Parathyroid adenoma (tissue), 2 donors: ENCODE measurements around the gene PSMA7.

Source experiments
- H2AFZ ChIP-seq: fragments of 300-600 bp; sonication (generic); one replicate; pipeline ENCODE4 v1.7.0; 2017; ENCODE audit warnings: antibody characterized with exemption, mild to moderate bottlenecking
- H3K27ac ChIP-seq: fragments of 300-600 bp; sonication (generic); one replicate; pipeline ENCODE4 v1.7.0; 2017
- H3K27me3 ChIP-seq: fragments of 300-600 bp; sonication (generic); one replicate; pipeline ENCODE4 v1.7.0; 2017; ENCODE audit warnings: low read length; ENCODE audit not compliant: control insufficient read depth, insufficient read depth
- H3K36me3 ChIP-seq: fragments of 300-600 bp; sonication (generic); one replicate; pipeline ENCODE4 v1.7.0; 2017; ENCODE audit warnings: low read length; ENCODE audit not compliant: control insufficient read depth, insufficient read depth
- H3K4me1 ChIP-seq: fragments of 300-600 bp; sonication (generic); one replicate; pipeline ENCODE4 v1.7.0; 2017; ENCODE audit warnings: control low read depth
- H3K4me2 ChIP-seq: fragments of 300-600 bp; sonication (generic); one replicate; pipeline ENCODE4 v1.7.0; 2017; ENCODE audit warnings: low read length
- H3K4me3 ChIP-seq: fragments of 300-600 bp; sonication (generic); one replicate; pipeline ENCODE4 v1.7.0; 2017; ENCODE audit warnings: low read depth, low read length
- H3K79me2 ChIP-seq: fragments of 300-600 bp; sonication (generic); one replicate; pipeline ENCODE4 v1.7.0; 2017; ENCODE audit warnings: control low read depth
- H3K9ac ChIP-seq: fragments of 300-600 bp; sonication (generic); one replicate; pipeline ENCODE4 v1.7.0; 2017; ENCODE audit warnings: mild to moderate bottlenecking
- H3K9me3 ChIP-seq: fragments of 300-600 bp; sonication (generic); one replicate; pipeline ENCODE4 v1.7.0; 2017; ENCODE audit warnings: low read length; ENCODE audit not compliant: control insufficient read depth
- TF ChIP-seq, protein P1 (sequence below): fragments of 300-600 bp; sonication (generic); IDR thresholded peaks from one replicate; pipeline ENCODE4 v1.7.0; 2017; ENCODE audit warnings: antibody characterized with exemption, mild to moderate bottlenecking
- donor health status: primary hyperparathyroidism.

PSMA7 gene

DNA sequence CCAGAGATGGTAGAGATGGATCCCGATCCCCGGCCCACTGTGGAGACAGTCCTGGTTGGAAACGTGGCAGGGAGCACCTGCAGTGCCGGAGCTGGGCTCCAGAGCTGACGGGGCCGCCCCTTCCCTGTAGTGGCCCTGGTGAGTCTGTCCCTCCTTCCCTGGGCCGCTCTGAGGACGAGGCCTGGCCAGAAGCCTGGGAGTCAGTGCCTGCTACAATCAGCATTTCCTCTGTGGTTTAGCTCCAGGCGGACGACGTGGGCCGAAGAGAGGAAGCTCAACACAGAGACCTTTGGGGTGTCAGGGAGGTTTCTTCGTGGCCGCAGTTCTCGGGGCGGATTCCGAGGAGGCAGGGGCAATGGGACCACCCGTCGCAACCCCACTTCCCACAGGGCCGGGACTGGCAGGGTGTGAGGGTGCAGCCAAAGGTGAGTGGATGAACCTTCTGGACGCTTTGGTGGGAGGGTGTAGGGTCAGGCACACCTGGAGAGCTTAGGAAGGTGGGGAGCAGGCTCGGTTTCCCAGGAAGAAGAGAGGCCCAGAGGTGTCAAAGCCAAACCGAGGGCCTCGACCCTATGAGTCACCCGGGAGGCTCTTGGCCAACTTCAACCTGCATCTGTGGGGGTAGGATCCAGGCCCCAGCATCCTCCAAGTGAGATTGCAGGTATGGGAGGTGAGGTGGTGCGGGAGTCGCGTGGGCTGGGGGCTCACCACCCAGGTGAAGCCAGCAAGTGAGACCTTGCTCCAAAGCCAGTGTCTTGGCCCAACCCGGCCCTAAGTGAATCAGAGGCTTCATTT, 9.9 kb downstream of the PSMA7 start:
- H3K79me2 ChIP-seq, result peaks cover 9% of the 10 kb centered on the region
- H3K4me2 ChIP-seq, result no peak overlapping the region
- no peak overlapping the region for H3K4me3 ChIP-seq
- H3K9ac ChIP-seq, result no peak overlapping the region
- no peaks in the 10 kb centered on the region for H3K27me3 ChIP-seq
- H3K9me3 ChIP-seq, result no peaks in the 10 kb centered on the region
- TF ChIP-seq, protein P1, sequence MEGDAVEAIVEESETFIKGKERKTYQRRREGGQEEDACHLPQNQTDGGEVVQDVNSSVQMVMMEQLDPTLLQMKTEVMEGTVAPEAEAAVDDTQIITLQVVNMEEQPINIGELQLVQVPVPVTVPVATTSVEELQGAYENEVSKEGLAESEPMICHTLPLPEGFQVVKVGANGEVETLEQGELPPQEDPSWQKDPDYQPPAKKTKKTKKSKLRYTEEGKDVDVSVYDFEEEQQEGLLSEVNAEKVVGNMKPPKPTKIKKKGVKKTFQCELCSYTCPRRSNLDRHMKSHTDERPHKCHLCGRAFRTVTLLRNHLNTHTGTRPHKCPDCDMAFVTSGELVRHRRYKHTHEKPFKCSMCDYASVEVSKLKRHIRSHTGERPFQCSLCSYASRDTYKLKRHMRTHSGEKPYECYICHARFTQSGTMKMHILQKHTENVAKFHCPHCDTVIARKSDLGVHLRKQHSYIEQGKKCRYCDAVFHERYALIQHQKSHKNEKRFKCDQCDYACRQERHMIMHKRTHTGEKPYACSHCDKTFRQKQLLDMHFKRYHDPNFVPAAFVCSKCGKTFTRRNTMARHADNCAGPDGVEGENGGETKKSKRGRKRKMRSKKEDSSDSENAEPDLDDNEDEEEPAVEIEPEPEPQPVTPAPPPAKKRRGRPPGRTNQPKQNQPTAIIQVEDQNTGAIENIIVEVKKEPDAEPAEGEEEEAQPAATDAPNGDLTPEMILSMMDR, result no peak
- H2AFZ ChIP-seq, result no peak overlapping the region
- no peak overlapping the region for H3K27ac ChIP-seq
- H3K36me3 ChIP-seq, result no peaks in the 10 kb centered on the region
- H3K4me1 ChIP-seq, result no peaks in the 10 kb centered on the region

DNA sequence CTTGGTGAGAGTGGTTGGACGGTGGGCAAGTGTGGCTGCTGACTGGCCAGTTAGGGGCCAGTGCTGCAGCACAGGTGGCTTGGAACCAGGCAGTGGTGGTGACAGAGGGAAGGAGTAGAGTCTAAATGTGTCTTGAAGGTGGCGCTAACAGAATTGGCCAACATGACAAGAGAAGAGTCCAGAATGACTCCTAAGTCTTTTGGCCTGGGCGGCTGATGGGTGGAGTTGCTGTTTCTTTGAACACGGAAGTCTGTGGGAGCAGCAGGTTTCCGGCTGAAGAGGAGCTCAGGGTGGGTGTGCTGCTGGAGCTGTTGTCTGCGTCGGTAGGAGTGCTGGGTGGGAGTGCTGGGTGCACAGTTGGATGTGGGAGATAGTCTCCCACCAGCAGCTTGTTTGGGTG, 10.8 kb downstream of the PSMA7 start:
- H3K27ac ChIP-seq, result no peak overlapping the region
- no peak overlapping the region for H2AFZ ChIP-seq
- TF ChIP-seq, protein P1, result no peak
- H3K4me2 ChIP-seq, result no peak overlapping the region
- peaks cover 13% of the 10 kb centered on the region for H3K79me2 ChIP-seq
- no peaks in the 10 kb centered on the region for H3K9me3 ChIP-seq
- no peaks in the 10 kb centered on the region for H3K4me1 ChIP-seq
- no peaks in the 10 kb centered on the region for H3K27me3 ChIP-seq
- no peak overlapping the region for H3K9ac ChIP-seq
- no peaks in the 10 kb centered on the region for H3K36me3 ChIP-seq
- no peak overlapping the region for H3K4me3 ChIP-seq

DNA sequence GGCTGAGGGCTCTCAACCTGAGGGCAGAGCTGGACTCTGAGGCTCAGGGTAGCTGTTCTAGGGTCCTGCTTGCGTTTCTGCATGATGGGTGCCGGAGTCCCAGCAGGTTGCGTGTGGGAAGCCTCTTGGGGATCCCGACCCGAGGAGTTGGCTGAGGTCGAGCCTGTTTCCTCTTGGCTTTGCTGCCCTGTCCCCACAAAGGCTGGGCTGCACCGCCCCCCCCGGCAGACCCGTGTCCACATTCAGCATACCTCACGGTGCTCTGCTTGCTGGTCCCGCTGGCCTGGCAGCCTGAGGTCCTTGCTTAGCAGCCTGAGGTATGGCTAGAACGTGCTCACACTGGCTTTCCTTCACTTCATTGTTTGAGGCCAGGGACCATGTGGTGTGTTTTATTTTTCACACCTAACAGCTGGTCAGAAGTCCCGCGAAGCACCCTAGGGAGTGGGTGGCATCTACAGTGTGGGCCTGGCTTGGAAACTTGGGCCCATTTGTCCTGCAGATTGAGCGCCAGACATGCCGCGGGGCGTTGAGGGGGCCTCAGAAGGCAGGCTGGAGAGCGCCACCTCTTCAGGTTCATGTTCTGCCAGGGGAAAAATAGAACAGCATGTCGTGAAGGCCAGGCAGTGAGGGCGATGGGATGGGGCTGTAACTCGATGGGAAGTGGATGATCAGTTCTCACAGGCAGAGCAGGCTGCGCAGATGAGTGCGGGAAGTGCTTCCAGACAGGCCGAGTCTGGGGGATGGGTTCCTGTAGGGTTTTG, 11.5 kb downstream of the PSMA7 start:
- H3K79me2 ChIP-seq, result peaks cover 14% of the 10 kb centered on the region
- no peaks in the 10 kb centered on the region for H3K27me3 ChIP-seq
- H3K36me3 ChIP-seq, result no peaks in the 10 kb centered on the region
- H2AFZ ChIP-seq, result no peak overlapping the region
- no peaks in the 10 kb centered on the region for H3K4me1 ChIP-seq
- H3K9me3 ChIP-seq, result no peaks in the 10 kb centered on the region
- TF ChIP-seq, protein P1, result no peak
- no peak overlapping the region for H3K27ac ChIP-seq
- H3K4me3 ChIP-seq, result no peak overlapping the region
- no peak overlapping the region for H3K4me2 ChIP-seq
- H3K9ac ChIP-seq, result no peak overlapping the region

DNA sequence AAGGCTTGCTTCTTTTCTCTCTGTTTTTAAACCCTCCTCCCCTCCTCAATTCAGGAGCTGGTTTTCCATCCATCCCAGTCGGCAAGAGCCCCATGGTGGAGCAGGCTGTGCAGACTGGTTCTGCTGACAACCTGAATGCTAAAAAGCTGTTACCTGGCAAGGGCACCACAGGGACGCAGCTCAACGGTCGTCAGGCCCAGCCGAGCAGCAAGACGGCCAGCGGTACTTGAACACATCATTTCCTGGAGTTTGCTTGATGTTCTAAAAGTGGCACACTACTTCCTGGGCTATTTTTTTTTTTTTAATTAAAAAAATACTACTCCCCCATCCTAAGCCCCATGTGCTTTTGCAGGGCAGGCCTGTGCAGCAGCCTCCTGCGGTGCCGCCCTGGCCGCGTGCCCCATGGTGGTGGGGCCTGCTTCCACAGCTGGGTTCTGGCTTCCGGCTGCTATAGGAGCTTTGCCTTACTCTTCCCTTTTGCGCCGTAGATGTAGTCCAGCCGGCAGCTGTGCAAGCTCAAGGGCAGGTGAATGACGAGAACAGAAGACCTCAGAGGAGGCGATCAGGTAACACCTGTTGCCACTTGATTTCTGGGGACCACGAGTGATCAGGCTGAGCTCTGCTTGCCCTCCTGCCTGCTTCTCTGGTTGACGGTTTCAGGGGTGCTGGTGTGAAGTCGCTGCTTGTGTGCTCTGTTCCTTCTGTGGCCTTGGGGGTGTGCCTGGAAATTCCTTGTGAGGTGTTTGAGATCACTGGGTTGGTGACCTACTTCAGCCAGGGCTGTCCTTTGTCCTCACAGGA, 13.3 kb downstream of the PSMA7 start:
- Histone ChIP-seq H3K36me3 (no peaks in the 10 kb centered on the region), H2AFZ (no peak overlapping the region), H3K27ac (no peak overlapping the region), H3K9ac (no peak overlapping the region), H3K9me3 (no peaks in the 10 kb centered on the region), H3K79me2 (peaks cover 23% of the 10 kb centered on the region), H3K4me2 (no peak overlapping the region), H3K27me3 (no peaks in the 10 kb centered on the region), H3K4me3 (no peak overlapping the region), H3K4me1 (no peaks in the 10 kb centered on the region)
- TF ChIP-seq, protein P1, result no peak
